Liver (tissue), 3 donors: ENCODE measurements around the gene UBXN11.

Source experiments
- CTCF ChIP-seq: fragments of 150-350 bp; IDR thresholded peaks from 2 replicates; pipeline ENCODE4 v1.5.1; 2017; ENCODE audit warnings: improper control_type of control experiment, low read depth, low read length; ENCODE audit not compliant: missing input control
- GABPA ChIP-seq, 2 donors: IDR thresholded peaks in 1 of 2; conservative IDR thresholded peaks in 1 of 2; 2 replicates each; pipeline ENCODE4 v1.6.1; 2016; ENCODE audit warnings: antibody characterized with exemption in 2 of 2, mild to moderate bottlenecking in 1 of 2, moderate library complexity in 1 of 2
- REST ChIP-seq: IDR thresholded peaks from 2 replicates; pipeline ENCODE4 v1.6.1; 2016; ENCODE audit warnings: antibody characterized with exemption, mild to moderate bottlenecking
- RXRA ChIP-seq, 2 donors: IDR thresholded peaks; 2 replicates each; pipeline ENCODE4 v1.6.1; 2017 to 2018; ENCODE audit warnings: antibody characterized with exemption in 2 of 2, mild to moderate bottlenecking in 1 of 2
- SP1 ChIP-seq: IDR thresholded peaks from 2 replicates; pipeline ENCODE4 v1.6.1; 2018; ENCODE audit warnings: antibody characterized with exemption, mild to moderate bottlenecking
- TAF1 ChIP-seq: conservative IDR thresholded peaks from 2 replicates; pipeline ENCODE4 v1.6.1; 2016; ENCODE audit warnings: antibody characterized with exemption, mild to moderate bottlenecking
- YY1 ChIP-seq: IDR thresholded peaks from 2 replicates; pipeline ENCODE4 v1.6.1; 2016; ENCODE audit warnings: antibody characterized with exemption, mild to moderate bottlenecking
- ZBTB33 ChIP-seq: IDR thresholded peaks from 2 replicates; pipeline ENCODE4 v1.6.1; 2016; ENCODE audit warnings: antibody characterized with exemption
- donor health status: healthy.
- donor health status: healthy.

- TF ChIP-seq CTCF (no peak), SP1 (no peak), RXRA (IDR thresholded peaks at IDR 0.05) (no peak), REST (no peak), GABPA (IDR thresholded peaks at IDR 0.05 in 1 of 2, conservative IDR thresholded peaks at IDR 0.05 in 1 of 2) (no peak), TAF1 (no peak), YY1 (no peak), ZBTB33 (no peak)
These were observed 12.4 kb downstream of the UBXN11 start for GRCh38 chr1:26293911-26294463.
